Glomerular endothelial cell (primary cell): ENCODE data around the gene GDF9. TPM values are rescaled to one million over a fixed set of nuclear protein-coding genes. Genes with fewer than 3 reads are reported as not detected.
"Not testable (repeated sequence)": the region's sequence is repeated elsewhere in the genome, so short reads cannot be mapped to it uniquely, and the experiment has no call there.

Experiments used
- DNase-seq: peaks from one replicate; pipeline ENCODE4 v3.0.0-alpha.2; 2011; ENCODE audit warnings: low read depth, low spot score; ENCODE audit errors: extremely low read depth
- total RNA-seq: library from RNA; depleted of rRNA; stranded (reverse); fragments of >200 nt; gene quantifications from 2 replicates; pipeline ENCODE4 v1.2.3, GENCODE V29; 2015

The GDF9 gene
- total RNA-seq, 1 donor from 2014 or later: 0.35 TPM

- DNase-seq: no peak
These were observed 7.1 kb upstream of the GDF9 start, which contains the start of gene LEAP2 for GRCh38 chr5:132873119-132873929. TSS of gene LEAP2 (plus strand) at chr5:132873668. CDS start at chr5:132873695, 27 bp downstream.

GRCh38 chr5:132872788-132873118 is 6.5 kb upstream of the GDF9 start:
- DNase-seq: no peak

GRCh38 chr5:132871459-132872284 is 5.4 kb upstream of the GDF9 start:
- no peak for DNase-seq

GRCh38 chr5:132870801-132871200 is 4.5 kb upstream of the GDF9 start:
- DNase-seq: no peak

- DNase-seq: no peak
These were observed 2.5 kb upstream of the GDF9 start for GRCh38 chr5:132868754-132869153.

GRCh38 chr5:132867046-132867451 is 780 bp upstream of the GDF9 start:
- DNase-seq: no peak

GRCh38 chr5:132865668-132866341 is 464 bp downstream of the GDF9 start:
- no peak for DNase-seq

GRCh38 chr5:132860742-132861141 is 5.5 kb downstream of the GDF9 start:
- no peak for DNase-seq

- DNase-seq: no peak
These were observed 6.3 kb downstream of the GDF9 start for GRCh38 chr5:132859889-132860437.

GRCh38 chr5:132856011-132856410 is 10.3 kb downstream of the GDF9 start:
- no peak for DNase-seq

GRCh38 chr5:132854992-132855391 is 11.3 kb downstream of the GDF9 start:
- DNase-seq: not testable (repeated sequence)

GRCh38 chr5:132854301-132854700 is 12.0 kb downstream of the GDF9 start:
- no peak for DNase-seq

GRCh38 chr5:132853790-132854189 is 12.5 kb downstream of the GDF9 start:
- DNase-seq: no peak

GRCh38 chr5:132853323-132853722 is 12.9 kb downstream of the GDF9 start:
- DNase-seq: no peak

- no peak for DNase-seq
These were observed 16.2 kb downstream of the GDF9 start for GRCh38 chr5:132850066-132850465.

- no peak for DNase-seq
These were observed 16.9 kb downstream of the GDF9 start for GRCh38 chr5:132849347-132849746.

- DNase-seq: no peak
These were observed 18.0 kb downstream of the GDF9 start for GRCh38 chr5:132848270-132848669.

GRCh38 chr5:132841305-132841704 is 25.0 kb downstream of the GDF9 start:
- DNase-seq: no peak

- no peak for DNase-seq
These were observed 25.4 kb downstream of the GDF9 start for GRCh38 chr5:132840896-132841295.

GRCh38 chr5:132840313-132840712 is 26.0 kb downstream of the GDF9 start:
- no peak for DNase-seq
